Measurements from ENCODE around the gene RASAL1.

The RASAL1 gene

DNA sequence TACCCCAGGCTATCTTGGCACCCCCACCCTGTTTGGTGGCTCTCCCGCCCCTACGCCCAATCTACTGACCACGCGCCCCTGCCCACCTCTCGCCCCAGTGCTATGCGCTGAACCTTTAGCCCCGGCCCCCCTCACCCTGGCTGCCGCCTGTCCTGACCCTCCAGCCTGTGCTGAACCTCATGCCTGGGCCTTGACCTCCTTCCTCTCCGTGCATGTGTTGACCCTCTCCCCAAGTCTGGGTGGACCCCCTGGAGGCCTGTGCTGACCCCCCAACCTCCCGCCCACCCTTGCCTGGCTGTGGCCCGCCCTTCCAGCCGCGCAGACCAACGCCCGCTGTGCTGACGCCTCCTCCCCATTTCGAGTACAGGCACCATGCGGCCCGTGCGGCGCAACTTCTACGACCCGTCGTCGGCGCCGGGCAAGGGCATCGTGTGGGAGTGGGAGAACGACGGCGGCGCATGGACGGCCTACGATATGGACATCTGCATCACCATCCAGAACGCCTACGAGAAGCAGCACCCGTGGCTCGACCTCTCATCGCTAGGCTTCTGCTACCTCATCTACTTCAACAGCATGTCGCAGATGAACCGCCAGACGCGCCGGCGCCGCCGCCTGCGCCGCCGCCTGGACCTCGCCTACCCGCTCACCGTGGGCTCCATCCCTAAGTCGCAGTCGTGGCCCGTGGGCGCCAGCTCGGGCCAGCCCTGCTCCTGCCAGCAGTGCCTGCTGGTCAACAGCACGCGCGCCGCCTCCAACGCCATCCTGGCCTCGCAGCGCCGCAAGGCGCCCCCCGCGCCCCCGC lies 58.3 kb downstream of the RASAL1 start:
- DNase-seq = no peak

DNA sequence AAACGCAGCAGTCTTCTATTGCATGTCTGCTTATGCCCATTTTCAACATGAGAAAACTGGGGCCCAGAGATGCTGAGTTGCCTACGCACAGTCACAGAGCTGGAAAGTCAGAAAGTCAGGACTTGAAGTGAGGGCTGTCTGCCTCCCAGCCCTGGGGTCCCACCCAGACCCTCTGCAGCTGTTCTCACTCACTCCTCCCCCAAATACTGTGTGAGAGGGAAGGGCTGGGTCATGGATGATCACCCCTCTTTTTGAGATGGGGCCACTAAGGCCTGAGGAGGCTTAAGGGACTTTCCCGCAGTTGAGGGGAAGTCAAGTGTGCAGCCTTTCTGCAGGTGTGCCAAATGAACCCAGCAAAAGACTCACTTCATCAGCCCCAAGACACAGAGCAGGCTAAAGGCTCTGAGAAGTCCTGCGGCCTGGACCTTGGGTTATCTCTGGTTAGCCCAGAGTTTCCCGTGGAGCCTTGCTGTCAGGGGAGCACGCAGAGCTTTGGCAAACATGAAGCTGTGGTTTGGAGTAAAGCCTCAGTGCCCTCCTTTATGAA lies 60.4 kb downstream of the RASAL1 start:
- DNase-seq = no peak

DNA sequence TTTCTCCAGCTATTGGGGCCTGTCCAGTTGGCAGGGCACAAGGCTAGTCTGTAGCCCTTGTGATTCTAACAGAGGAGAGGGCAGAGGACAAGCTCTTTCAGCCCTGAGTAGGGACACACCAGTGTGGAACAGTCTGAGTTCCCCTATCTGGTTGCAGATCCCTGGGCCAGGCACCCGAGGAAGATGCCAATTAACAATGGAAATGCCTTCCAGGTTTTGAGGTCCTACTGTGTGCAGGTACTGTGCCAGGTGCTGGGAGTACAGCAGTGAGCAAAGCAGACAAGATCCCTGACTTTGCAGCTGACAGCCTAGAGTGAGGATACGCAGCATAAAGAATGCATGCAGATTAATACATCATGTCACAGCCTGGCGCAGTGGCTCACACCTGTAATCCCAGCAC lies 62.0 kb downstream of the RASAL1 start:
- DNase-seq = no peak

DNA sequence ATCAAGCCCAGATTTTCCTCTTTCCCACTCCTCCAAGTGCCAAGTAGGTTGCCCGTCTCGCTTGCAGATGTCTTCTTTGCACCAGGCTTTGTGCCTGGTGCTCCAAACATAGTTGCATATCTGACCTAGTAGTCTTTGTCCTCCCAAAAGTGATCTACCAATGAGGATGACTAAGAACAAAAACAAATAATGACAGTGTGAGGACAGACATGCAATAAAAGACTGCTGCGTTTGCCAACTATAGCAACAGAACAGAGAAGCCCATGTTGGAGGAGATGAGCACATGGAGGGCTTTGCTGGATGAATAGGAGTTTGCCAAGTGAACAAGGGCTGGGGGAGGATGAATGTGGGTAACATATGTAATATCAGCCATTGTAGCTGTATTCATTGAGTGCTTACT lies 63.4 kb downstream of the RASAL1 start:
- no peak for DNase-seq

DNA sequence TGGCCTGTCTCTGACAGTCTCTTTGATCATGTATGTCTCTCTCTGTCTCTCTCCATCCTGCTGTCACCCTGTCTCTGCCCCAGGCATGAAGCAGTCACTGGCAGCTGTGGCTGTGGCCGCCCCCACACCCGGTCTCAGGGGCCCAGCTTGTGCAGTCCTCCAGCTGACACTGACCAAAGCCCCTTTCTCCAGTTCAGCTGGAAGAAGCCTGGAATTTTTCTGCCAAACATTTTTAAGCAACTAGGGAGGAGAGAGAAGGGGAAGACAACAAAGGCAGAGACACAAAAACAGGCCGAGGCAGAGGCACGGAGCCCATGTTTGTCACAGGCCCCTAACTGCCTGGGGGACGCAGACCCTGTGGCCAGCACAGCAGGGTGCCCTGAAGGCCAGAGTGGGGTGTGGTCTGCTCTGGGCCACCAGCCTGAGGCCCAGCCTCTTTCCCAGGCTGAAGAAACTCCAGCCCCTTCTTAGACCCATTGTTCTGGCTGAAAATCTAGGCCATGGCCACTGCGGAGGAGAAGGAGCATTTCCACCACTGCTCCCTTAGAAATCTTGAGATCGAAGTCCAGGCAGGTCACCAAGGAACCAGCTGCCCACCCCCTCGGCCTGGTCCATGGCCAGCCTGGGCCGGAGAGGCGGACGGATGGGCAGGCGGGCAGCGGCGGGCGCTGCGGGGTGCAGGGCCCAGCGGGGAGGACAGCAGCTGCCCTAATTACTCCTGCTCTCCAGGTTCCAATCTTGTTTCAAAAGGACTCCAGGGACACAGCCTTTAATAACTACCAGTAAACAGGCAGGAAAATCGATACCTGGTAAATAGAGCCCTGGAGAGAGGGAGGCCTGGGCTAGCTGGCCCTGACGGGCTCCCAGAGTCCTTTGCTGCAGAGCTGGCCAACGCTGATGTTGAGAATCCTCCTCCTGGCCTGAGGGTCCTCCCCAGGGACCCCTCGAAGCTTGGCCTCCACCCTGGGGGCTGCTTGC lies 64.1 kb downstream of the RASAL1 start:
- peak in 37 of 51 donors; percentile 9 to 94 (median 67) for DNase-seq

DNA sequence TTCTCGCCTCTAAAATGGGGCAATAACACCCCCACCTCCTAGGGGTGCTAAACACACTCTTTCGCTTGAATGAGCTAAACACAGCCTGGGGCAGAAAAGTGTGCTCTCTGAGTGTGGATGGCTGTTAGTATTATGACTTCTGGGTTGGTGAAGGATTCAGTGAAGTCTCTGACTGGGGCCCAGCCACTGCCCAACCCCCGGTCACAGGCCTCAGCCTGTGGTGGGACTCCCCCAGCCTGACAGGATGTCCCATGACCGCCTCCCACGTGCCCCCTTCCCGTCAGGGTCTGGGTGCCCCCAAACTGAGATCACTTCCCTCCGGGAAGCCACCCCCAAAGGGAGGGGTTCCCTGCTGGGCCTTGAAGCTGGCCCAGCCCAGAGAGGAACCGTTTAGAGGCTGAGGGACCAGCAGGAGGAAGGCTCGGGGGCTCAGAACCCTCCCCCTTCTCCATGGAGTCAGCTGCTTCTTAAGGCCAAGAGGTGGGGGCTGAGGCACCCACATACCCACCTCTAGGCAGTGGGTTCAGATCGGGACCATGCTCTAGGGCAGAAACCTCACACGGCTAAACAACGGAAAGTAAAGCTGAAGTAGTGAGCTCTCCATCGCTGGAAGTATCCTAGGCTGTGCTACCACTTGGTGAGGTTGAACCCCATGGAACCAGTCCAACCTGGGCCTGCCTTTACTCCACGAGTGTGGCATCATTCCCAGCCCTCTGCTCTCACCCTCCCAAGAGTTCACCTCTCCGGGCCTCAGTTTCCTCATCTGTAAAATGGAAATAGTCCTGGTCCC lies 65.2 kb downstream of the RASAL1 start:
- DNase-seq = peak in 1 of 51 donors; percentile 18

DNA sequence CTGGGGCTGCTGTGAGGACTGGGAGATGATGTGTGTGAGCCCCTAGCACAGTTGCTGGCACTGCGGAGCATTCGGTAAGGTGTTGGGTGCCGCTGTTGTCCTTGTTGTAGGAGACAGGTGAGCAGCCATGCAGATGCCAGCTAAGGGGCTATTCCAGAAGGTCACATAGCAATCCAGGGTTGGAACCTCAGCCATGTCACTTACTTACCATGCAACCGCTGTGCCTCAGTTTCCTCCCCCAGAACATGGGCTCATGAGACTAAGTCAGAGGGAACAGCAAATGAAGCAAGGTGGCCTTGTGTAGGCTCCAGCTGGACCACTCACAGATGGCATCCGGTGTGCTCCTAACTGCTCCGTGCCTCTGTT lies 65.8 kb downstream of the RASAL1 start:
- no peak for DNase-seq

DNA sequence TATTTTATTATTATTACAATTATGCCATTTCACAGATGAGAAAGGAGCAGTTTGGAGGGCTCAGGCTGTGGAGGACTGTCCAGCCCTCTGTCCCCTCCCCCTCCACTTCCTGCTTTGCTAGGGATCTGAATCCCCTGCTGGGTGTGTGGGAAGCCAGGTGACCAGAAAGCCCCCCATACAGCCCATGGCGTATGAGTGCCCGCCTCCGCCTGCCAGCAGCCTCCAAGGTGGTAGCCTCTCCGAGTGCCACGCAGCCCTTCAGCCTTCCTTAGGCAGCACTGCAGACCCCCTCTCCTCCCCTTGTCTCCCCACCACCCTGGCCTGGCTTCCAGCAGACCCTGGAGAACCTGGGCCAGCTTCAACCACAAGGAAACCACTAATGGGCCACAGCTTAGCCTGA lies 66.4 kb downstream of the RASAL1 start:
- no peak for DNase-seq

DNA sequence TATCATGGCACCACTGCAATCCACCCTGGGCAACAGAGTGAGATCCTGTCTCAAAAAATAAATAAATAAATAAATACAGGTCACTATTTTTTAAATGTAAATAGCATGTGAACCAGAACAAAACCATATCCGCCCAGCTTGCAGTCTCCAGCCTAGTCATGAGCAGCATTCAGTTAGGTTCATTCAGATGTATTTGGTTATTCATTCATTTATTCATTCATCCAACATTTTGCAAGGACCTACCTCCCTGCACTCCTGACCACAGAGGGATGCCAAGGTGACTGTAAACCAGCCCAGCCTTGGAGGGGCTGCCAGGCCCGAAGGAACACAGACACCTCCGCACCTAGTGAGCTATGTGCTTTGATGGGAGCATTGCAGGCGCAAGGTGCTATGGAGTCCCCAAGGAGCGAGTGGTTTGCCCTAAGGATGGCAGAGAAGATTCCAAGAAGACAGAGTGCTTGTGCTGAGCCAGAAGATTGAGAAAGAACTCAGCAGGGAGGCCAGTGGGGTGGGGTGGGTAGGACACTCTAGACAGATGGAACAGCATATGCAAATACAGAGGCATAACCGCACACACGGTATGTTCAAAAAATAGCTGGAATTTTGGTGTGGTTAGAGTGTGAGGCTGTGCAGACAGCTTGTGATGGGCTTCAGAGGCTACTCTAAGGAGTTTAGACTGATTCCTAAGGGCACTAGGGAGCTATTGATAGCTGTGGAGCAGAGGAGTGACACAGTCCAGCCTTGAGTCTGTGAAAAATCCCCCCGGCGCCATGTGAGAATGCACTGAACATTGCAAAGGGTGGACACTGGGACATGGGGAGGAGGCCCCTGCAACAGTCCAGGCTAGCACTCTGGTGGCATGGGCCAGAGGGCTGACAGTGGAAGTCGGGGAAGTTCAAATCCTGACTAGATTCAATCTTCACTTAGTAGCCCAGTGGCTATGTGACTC lies 67.3 kb downstream of the RASAL1 start:
- no peak for DNase-seq

DNA sequence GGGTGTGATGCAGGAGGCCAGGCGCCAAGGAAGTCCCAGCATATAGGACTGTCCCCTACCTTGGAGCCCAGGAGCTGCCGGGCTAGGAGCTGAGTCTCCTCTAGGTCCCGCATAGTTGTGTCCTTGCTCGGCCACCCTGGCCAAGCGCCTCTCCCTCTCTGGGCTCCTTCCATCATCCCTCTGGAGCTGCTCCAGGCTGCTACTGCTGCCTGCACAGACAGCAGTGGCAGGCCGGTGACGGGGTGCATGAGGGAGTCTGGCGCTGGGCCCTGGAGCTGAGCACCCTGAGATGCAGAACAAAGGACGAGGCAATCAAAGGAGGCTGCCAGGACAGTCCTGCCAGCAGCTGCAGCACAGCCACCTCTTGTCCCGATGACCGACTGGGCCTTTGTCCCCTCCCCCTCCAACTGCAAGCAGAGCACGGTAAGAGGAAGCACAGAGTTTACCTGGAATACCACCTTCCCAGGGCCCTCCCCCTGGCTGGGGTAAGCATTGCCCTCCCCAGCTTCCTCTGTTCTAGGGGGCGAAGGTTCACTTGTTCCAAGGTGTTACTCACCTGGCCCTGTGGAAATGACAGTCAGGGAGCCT lies 68.7 kb downstream of the RASAL1 start:
- peak in 20 of 51 donors; percentile 5 to 70 (median 48) for DNase-seq

DNA sequence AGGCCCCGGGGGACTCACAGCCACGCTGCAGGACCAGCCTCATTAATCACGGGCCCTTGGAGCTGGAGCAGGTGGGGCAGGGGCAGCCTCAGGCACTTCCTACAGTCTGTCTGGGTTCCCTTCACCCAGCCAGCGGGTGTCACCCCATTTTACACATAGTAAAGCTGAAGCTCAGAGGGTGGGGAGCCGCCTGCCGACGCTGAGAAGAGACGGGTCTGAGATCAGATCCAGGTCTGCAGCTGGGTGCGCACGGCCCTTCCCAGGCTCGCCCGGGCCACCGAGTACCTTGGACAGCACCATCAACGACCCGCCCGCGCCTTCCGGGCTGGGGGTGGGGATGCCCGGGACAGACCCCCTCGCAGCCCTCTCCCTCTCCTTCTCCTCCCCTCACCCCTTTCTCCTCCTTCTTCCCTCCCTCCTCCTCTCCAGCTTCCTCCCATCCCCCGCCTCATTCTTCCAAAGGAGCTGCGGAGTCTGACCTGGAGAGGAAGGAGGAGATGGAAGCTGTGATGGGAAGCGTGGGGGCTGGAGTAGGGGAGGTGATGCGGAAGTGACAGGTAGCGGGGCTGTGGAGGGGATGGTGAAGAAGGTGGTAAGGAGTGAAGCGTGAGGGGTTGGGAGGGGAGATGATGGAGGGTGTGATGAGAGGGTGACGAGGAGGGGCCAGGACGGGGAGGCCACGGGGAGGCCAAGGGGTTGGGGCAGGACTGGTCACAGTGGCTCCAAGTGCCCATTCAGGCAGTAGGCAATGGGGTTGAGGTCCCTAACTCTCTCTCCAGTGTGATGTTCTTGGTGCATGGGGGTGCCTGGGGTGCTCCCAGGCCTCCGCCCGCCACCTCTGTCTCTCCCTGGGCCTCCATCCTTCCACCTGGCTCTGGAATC lies 70.2 kb downstream of the RASAL1 start:
- DNase-seq = peak in 4 of 51 donors; percentile 11 to 21 (median 16)

DNA sequence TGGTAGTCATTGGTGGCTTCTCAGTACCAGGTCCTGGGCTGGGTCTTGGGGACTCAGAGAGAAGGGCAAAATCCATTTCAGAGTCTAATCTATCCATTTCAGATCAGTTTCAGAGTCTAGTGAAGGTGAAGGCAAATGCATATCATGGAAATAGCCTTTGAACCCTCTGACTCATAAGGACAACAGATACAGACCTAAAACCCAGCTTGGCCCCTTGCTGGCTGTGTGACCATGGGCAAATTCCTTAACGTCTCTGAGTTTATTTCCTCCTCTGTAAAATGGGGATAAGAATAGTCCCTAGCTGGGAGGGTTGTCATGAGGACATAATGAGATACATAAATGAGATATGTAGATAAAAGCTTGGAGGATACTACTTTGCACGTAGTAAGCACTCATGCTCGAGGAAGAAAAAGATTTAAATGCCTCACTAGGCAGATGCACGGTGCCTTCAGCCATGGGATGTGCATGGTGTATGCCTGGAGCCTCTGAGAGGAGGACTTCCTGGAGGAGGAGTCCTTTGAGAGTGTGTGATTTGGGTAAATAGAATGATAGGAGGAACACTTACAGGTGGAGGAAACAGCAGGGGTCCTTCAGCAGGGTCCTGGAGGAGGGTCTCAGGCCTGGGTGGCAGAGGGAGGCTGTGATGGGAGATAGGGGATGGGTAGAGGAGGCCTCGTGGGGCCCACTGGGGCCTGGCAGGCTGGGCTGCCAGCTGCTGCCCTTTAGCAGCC lies 71.0 kb downstream of the RASAL1 start:
- no peak for DNase-seq

DNA sequence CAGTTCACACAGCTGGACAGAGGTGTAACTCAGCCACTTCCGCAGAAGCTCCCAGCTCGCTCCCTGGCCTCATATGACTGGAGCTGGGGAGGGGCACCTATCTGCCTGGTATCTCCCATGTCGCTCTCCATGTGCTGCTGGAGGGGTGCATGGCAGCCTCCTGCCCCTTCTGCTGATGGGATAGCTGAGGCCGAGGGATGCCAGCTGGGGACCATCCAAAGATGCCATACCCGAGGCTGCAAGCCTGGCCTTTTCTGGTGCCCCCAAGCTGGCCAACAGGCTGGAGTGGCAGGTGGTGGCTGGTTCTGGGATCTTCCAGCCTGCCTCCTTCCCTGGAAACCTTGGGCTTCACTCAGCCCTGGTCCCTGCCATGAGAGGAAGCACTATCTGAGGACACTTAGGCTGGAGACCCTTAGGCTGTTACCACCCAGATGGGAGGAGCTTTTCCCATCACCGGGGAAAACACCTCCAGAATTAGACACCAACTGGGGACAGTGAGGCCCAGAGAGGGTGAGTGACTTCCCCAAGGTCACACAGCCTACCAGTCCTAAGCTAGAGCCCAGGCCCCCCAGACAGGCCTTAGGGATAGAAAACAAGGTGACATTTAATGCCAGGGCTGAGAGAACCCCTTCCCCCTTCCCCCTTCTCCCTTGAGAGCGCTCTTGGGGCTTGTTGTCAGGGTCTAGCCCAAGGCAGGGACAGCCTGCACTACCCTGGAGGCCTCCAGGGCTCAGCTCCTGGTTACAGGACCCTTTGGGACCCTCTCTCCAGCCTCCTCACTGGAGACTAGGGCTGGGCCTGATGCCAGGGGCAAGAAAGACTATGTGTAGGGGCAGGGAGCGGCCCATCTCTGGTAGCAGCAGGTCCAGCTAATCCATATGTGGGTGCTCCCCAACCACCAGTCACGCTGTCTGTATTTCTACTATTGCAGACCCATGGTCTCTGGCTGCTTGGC lies 71.9 kb downstream of the RASAL1 start:
- no peak for DNase-seq

DNA sequence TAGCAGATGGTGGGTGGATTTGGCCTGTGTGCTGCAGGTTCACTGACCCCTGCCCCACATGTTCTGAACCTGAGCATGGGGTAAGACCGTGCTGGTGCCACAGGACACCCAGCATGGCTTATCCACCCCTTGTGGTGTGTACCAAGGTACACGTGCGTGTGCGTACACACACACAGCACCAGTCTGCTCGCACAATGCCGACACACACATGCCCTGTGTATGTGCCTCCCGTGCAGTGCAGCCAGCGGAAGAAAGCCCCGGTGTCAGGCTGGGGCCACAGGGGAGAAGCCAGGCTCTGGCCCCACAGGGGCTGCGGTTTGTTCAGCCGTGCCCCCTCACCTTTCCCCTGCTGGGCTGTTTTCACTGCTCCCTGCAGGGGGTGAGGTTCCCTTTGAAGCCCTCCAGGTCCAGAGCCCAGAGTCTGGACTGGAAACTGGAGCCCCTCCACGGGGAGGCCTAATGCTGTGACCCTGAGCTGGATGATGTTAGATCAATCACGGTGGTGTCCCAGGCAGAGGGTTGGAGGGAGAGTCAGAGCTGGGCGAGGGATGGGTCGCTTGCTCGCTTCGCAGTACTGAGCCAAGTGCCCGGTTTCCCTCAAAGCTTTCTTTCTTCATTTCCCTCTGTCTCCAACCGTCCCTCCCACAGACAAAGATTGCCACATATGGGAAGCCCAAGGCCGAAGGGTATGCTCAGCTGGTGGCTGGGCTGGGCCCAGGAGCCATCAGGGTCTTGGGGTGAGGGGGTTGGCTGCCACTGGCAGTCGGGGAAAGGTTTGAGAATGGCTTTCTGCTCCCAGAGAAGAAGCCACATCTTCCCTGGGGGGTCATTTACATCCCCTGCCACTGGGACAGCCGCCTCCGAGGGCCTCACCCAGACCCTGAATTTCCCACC lies 72.8 kb downstream of the RASAL1 start:
- no peak for DNase-seq

DNA sequence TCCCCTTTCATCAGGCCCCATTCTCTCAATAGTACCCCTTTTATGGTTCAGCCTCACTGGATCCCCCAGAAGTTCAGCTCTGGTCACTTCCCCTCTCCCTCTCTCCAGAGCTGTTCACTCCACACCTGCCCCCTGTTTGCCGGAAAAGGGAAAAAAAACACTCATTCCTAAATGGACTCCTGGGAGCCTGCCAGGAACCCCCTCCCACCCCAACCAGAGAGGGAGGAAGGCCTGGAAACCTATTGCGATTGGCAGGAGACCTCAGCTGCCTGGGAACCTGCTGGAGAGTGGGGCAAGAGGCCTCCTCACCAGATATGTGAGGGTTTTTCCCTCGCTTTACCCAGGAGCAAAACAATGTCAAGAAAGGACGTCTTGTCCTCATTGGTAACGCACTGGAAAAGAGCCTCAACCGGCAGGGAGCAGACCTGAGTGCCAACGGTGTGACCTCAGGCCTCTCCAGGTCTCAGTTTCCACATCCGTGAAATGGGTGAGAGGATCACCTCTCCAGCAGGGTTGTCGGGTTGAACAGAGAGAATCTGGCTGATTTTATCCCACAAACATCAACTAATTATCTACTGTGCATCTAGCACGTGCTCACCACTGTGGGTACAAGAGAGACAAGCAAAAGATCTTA lies 74.4 kb downstream of the RASAL1 start:
- peak in 3 of 51 donors; percentile 17 to 27 (median 19) for DNase-seq
